NOMO-1 (cell line): ENCODE measurements around the gene NFE2L2.
"Not testable (repeated sequence)": the region's sequence is repeated elsewhere in the genome, so short reads cannot be mapped to it uniquely, and the experiment has no call there.

Experiments
- DNase-seq, 2 experiments: peaks; one replicate each; lab custom pipeline; 2025; ENCODE audit not compliant: unreplicated experiment in 2 of 2; lab: John Stamatoyannopoulos, UW

Gene NFE2L2

GRCh38 chr2:177264693-177265587 lies at the start of gene NFE2L2:
Gene NFE2L2, minus strand, starts transcription at chr2:177264727. Its CDS starts 151 bp downstream, at chr2:177264576.
- peak; percentile 79 to 92 for DNase-seq

DNA sequence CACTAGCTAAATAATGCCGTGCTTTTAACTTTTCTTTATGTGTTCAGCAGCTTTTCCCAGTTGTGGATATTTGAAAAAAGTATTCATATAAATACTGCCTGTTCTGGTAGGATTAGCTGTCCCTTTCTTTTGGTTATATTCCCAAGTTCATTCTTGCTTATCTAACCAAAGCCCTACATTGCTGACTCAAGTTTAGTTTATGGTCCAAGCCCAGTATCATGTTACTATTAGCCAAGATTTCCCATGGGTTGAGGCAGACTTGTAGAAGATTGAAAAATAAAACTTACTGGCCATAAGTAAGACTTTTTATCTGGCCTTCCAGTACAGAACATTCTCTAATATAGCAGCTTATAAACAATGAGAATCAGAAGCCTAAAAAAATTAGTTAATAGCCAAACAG lies 49.7 kb upstream of the NFE2L2 start:
- DNase-seq: no peak

DNA sequence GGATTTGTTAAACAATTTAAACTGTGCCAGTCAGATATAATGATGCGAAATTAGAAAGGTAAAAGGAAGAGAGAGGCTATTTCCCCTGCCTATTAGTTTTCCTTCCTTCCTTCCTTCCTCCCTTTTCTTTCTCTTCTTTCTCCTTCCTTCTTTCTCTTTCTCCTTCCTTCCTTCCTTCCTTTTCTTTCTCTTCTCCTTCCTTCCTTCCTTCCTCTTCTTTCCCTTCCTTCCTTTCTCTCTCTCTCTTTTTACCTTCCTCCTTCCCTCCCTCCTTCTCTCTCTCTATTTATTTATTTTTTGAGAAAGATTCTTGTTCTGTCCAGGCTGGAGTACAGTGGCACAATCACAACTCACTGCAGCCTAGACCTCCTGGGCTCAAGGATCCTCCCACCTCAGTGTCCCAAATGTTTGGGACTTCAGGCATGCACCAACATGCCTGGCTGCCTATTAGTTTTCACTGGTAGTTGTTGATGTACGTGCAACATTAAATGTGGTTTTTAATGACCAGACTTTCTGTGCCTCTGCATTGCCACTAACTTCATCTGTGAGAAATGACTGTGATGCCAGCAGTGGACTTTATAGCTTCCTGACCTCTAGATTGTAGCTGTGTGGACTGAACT lies 48.7 kb upstream of the NFE2L2 start:
- no peak for DNase-seq

GRCh38 chr2:177312562-177312961 lies 48.0 kb upstream of the NFE2L2 start:
- no peak for DNase-seq

GRCh38 chr2:177309672-177310309 lies 45.3 kb upstream of the NFE2L2 start:
- not testable (repeated sequence) for DNase-seq

GRCh38 chr2:177306550-177306949 lies 42.0 kb upstream of the NFE2L2 start:
- no peak for DNase-seq

DNA sequence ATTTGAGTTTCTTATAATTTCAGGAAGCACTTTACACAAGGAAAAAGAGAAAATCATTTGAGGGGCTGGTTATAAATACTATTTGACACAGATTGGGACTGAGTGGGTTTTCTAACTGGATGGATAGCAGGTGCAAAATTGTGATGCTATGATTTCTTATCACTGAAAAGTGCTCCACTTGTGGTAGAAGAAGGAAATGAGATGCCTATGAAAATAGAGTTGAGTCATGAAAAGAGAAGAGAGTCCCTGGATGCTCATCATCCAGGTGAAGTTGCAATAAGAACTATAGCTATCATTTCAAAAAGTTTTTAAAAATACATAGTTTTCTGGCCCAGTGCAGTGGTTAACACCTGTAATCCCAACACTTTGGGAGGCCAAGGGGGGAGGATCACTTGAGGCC lies 39.4 kb upstream of the NFE2L2 start:
- DNase-seq: no peak

GRCh38 chr2:177302552-177302951 lies 38.0 kb upstream of the NFE2L2 start:
- DNase-seq: no peak

- DNase-seq: no peak
These were observed 33.7 kb upstream of the NFE2L2 start for GRCh38 chr2:177298191-177298590.

GRCh38 chr2:177296040-177296439 lies 31.5 kb upstream of the NFE2L2 start:
- peak in 1 of 2 experiments; percentile 35 for DNase-seq

DNA sequence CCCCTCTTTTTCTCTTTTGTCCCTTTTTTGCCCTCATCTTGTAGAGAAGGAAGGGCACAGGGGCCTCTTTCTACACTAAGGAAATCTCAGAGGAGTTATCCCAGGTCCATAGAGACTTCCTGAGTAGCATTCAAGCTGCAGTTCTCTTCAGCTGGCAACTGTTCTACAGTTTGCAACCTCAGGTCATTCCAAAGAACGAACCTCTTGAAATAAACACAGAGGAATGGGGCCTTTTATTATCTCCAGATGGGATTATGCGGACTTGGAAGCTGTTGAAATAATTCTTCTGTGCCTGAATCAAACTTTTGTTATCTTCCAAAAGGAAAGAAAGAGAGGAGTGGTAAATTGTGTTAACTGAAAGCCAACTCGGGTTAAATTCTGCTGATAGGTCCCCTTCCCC lies 31.0 kb upstream of the NFE2L2 start:
- no peak for DNase-seq

DNA sequence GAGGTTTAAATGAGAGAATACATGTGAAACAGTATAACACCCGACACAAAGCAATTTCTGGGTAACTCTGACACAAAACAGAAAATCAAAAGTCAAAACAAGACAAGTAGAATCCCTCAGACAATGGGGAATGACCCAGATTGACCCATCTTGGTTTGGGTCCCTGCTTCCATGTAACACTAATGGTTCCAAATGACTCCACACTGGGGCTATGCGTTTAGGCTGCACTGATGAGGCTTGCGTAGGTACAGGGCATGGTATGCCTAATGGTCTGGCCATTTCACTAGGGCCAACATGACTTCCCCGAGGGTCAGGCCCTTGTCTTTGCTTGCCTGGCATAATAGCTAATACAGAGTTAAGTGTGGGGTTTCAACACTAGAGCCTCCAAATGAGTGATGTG lies 27.2 kb upstream of the NFE2L2 start:
- no peak for DNase-seq

DNA sequence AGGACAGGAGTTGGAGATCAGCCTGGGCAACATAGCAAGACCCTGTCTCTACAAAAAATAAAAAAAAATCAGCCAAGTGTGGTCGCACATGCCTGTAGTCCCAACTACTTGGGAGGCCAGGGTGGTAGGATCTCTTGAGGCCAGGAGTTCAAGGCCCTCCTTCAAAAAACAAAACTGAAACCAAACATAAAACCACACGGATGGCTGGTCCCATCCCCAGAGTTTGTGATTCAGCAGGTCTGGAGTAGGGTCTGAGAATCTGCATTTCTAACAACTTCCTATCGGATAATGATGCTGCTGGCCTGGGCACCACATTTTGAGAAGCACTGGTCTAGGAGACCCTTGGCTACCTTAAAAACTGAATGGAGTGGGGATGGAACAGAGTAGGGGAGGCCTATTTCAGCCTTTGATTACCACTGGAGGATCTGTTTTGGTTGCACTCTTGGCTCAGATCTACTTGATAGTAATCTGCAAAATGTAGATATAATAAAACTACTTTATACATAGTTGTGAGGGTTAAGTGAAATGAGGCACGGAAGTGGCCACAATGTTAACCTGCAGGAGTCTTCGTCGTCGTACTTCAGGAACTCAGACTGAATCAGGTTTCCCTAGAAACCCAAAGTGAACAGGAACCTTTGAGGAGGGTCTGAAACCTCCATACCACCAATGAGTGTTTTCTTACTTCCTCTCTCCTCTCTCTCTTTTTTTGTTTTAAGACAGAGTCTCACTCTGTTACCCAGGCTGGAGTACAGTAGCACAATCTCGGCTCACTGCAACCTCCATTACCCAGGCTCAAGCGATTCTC lies 25.5 kb upstream of the NFE2L2 start:
- DNase-seq: peak in 1 of 2 experiments; percentile 3

GRCh38 chr2:177287814-177288213 lies 23.3 kb upstream of the NFE2L2 start:
- DNase-seq: no peak

DNA sequence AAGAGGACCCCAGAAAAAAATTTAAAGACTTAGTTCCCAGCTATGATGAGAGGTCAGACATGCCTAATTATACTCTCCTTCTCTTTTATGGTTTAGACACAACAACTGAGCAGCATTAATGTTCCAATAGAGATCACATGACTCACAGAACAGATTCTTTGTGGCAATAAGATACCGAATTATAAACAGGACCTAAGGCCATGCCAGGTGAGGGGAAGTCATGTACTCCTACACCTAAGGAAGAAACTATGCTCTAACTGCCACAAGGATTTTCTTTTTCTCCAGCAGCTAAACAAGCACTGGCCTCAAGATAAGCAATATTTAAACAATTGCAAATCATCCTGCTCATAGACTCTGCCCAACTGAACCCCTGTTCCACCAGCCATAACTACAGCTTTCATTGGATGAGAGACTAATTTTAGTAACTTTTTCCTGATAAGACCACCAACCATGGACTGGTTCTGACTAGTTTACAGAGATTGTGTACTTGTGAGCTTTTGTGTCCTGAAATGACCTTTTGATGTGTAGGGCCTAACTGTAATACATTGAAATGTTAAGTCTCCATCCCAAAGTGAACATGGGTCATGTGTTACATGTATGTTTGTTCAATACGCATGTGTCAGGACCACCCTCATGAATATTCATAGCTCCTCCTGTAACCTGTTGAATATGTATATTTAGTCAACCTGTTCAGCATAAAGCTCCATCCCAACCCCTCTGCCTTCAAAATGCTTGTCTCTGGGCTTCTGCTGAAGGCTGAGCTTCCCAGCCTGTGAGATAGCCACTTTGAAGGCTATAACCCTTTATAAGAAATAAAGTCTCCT lies 21.6 kb upstream of the NFE2L2 start:
- DNase-seq: no peak

DNA sequence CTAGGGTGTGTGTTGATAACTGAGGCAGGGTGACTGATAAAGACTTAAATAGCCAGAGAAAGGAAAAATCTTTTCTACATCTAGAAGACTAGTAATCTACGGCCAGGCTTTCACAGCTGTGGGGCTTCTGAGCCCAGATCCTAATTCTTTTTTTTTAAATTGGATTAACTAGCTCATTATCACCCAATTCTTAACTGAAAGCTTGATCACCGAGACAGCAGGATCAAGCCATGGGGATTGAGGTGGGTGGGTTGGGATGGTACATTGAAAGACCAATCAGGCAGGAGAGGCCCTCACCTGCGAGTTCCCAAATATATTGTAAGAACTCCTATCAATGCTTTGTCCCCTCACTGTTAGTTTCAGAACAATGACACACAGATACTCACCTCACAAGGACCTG lies 20.0 kb upstream of the NFE2L2 start:
- DNase-seq: no peak

- no peak for DNase-seq
These were observed 19.4 kb upstream of the NFE2L2 start for GRCh38 chr2:177283906-177284305.

- DNase-seq: peak in 1 of 2 experiments; percentile 44
These were observed 18.5 kb upstream of the NFE2L2 start for GRCh38 chr2:177282787-177283572.

DNA sequence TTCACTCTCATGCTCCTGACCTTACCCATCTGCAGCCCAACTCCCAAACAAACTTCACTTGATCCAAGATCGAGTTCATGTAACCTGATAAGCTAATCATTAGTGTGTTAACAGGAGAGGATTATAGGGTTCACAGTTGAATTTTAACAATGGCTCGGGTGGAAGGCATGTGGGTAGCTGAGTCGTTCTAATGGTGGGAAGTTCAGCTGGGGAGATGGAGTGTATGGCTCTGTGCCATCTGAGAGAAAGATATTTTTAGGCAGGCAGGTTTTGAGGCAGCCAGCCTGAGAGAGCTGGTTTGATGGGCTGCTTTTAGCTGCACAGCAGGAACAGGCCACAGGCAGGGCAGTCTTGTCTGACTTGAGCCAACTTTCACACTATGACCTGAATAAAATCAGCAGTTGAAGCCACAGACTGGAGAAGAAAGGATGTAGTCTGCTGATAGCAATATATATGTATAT lies 17.7 kb upstream of the NFE2L2 start:
- DNase-seq: no peak
